Vagina (tissue), 2 donors: ENCODE data around the gene SZRD1. TPM values are rescaled to one million over a fixed set of nuclear protein-coding genes. Genes with fewer than 3 reads are reported as not detected.

Experiments
- DNase-seq, 2 donors: peaks; one replicate each; pipeline ENCODE4 v3.0.0-alpha.2; 2017; ENCODE audit errors: extremely low spot score in 2 of 2
- H3K27ac ChIP-seq: fragments of 200-600 bp; sonication (generic); one replicate; pipeline ENCODE4 v1.5.1; 2019
- H3K27me3 ChIP-seq: fragments of 200-600 bp; sonication (generic); one replicate; pipeline ENCODE4 v1.5.1; 2019
- H3K36me3 ChIP-seq, 2 donors: fragments of 200-600 bp; sonication (generic); one replicate each; pipeline ENCODE4 v1.5.1; 2017 to 2019
- H3K4me1 ChIP-seq: fragments of 200-600 bp; sonication (generic); one replicate; pipeline ENCODE4 v1.5.1; 2019
- H3K4me3 ChIP-seq, 2 donors: fragments of 200-600 bp; sonication (generic); 1 replicate in 1 of 2; 2 replicates in 1 of 2; pipeline ENCODE4 v1.5.1; 2016 to 2019
- H3K9me3 ChIP-seq: fragments of 200-600 bp; sonication (generic); one replicate; pipeline ENCODE4 v1.5.1; 2019
- POLR2A ChIP-seq, 2 donors: fragments of 450-650 bp; IDR thresholded peaks; one replicate each; pipeline ENCODE4 v1.6.1; 2017; ENCODE audit warnings: antibody characterized with exemption in 2 of 2, mild to moderate bottlenecking in 2 of 2, moderate library complexity in 2 of 2
- POLR2AphosphoS5 ChIP-seq, 2 donors: sonication (generic); formaldehyde crosslinking; IDR thresholded peaks; one replicate each; pipeline ENCODE4 v1.9.0; 2017; ENCODE audit warnings: antibody characterized with exemption in 2 of 2, mild to moderate bottlenecking in 2 of 2, low read depth in 1 of 2; ENCODE audit not compliant: insufficient read depth in 1 of 2
- intact Hi-C: fragments of 100-400 bp; cut with DNase I; formaldehyde crosslinking; loops from one replicate; pipeline ENCODE4 v1.15.1; 2023
- total RNA-seq: library from RNA; depleted of rRNA; stranded (reverse); fragments of >200 nt; gene quantifications from one replicate; pipeline ENCODE4 v1.2.3, GENCODE V29; 2016
- TF ChIP-seq, protein P1 (sequence below), 3 experiments: fragments of 450-650 bp in 2 of 3; fragments of 200-600 bp in 1 of 3; sonication (generic) in 1 of 3; IDR thresholded peaks; one replicate each; pipeline ENCODE4 v1.5.1; 2017 to 2019; ENCODE audit warnings: antibody characterized with exemption in 3 of 3, mild to moderate bottlenecking in 2 of 3, moderate library complexity in 2 of 3

SZRD1 gene
- total RNA-seq, 1 donor from 2014 or later: 52.3 TPM

DNA sequence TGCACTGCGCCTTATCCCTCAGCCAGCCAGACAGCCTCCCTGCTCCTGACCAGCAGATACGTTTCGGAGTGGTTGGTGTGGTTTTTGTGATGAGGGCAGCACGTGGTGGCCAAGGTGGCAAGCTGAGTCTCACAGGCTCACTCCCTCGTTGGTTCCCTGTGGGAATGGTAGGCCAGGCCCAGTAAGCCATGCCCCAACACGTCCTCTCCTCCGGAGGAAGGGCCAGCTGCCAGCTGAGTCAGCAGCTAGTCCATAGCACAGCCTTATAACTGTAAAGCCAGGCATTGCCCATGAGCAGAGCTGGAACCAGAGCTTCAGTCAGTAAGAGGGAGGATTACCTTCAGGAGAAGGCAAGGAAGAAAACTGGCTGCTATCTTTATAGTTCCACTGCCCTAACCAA, 29.5 kb downstream of the SZRD1 start:
- Histone ChIP-seq H3K4me1 (peaks cover 38% of the 10 kb centered on the region), H3K9me3 (no peaks in the 10 kb centered on the region), H3K27me3 (no peaks in the 10 kb centered on the region), H3K27ac (no peak overlapping the region), H3K36me3 (peaks cover 0 to 45% of the 10 kb centered on the region in 2 donors), H3K4me3 (no peak overlapping the region)
- TF ChIP-seq, protein P1, sequence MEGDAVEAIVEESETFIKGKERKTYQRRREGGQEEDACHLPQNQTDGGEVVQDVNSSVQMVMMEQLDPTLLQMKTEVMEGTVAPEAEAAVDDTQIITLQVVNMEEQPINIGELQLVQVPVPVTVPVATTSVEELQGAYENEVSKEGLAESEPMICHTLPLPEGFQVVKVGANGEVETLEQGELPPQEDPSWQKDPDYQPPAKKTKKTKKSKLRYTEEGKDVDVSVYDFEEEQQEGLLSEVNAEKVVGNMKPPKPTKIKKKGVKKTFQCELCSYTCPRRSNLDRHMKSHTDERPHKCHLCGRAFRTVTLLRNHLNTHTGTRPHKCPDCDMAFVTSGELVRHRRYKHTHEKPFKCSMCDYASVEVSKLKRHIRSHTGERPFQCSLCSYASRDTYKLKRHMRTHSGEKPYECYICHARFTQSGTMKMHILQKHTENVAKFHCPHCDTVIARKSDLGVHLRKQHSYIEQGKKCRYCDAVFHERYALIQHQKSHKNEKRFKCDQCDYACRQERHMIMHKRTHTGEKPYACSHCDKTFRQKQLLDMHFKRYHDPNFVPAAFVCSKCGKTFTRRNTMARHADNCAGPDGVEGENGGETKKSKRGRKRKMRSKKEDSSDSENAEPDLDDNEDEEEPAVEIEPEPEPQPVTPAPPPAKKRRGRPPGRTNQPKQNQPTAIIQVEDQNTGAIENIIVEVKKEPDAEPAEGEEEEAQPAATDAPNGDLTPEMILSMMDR (IDR thresholded peaks at IDR 0.05): no peak
- no peak for TF ChIP-seq POLR2A (IDR thresholded peaks at IDR 0.05)
- TF ChIP-seq POLR2AphosphoS5 (IDR thresholded peaks at IDR 0.05; ENCODE audit: insufficient read depth in 1 of 2, low read depth in 1 of 2): no peak
- intact Hi-C loops: no loop called here
- DNase-seq: no peak

- Histone ChIP-seq H3K4me3 (no peak overlapping the region), H3K9me3 (no peaks in the 10 kb centered on the region), H3K4me1 (peaks cover 33% of the 10 kb centered on the region), H3K27ac (no peak overlapping the region), H3K36me3 (peaks cover 0 to 45% of the 10 kb centered on the region in 2 donors), H3K27me3 (no peaks in the 10 kb centered on the region)
- intact Hi-C loops: no loop called here
- no peak for DNase-seq
- TF ChIP-seq POLR2AphosphoS5 (IDR thresholded peaks at IDR 0.05; ENCODE audit: insufficient read depth in 1 of 2, low read depth in 1 of 2): no peak
Measured at GRCh38 chr1:16397120-16397519, 30.1 kb downstream of the SZRD1 start.

- H3K36me3 ChIP-seq: peaks cover 0 to 42% of the 10 kb centered on the region in 2 donors
- no peak for TF ChIP-seq POLR2AphosphoS5 (IDR thresholded peaks at IDR 0.05; ENCODE audit: insufficient read depth in 1 of 2, low read depth in 1 of 2)
- no peak for TF ChIP-seq POLR2A (IDR thresholded peaks at IDR 0.05)
- TF ChIP-seq, protein P1 (IDR thresholded peaks at IDR 0.05): no peak
- H3K27ac ChIP-seq: no peak overlapping the region
- intact Hi-C loops: no loop called here
- peaks cover 19% of the 10 kb centered on the region for H3K4me1 ChIP-seq
- no peaks in the 10 kb centered on the region for H3K27me3 ChIP-seq
- no peaks in the 10 kb centered on the region for H3K9me3 ChIP-seq
- no peak overlapping the region for H3K4me3 ChIP-seq
- no peak for DNase-seq
Measured at GRCh38 chr1:16398371-16398953, 31.4 kb downstream of the SZRD1 start.

DNA sequence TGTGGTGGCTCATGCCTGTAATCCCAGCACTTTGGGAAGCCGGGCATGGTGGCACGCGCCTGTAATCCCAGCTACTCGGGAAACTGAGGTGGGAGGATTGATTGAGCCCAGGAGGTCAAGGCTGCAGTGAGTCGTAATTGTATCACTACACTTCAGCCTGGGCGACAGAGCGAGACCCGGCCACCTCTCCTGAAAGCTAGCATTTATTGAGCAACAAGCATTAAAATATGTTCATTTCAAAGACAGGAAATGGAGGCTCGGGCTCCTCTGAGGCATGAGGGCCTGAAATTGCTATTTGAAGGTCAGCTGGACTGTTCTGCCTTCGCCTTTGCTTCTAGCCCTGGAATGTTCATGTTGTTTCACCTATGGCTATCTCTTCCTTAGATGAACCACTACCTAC, 35.7 kb downstream of the SZRD1 start:
- DNase-seq: no peak

DNA sequence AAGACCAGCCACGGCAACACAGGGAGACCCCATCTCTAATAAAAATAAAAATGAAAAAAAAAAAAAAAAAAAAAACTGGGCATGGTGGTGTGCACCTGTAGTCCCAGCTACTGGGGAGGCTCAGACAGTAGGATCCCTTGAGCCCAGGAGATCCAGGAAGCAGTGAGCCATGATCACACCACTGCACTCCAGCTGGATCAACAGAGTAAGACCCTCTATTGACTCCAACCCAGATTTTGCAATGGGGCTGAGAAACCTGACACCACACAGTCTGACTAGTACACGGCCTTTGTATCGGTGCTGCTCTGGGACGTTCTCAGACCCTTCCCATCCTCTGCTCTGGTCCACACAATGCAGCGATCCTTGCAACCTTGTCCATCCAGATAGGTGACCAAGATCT, 38.4 kb downstream of the SZRD1 start:
- no peaks in the 10 kb centered on the region for H3K4me1 ChIP-seq
- TF ChIP-seq POLR2AphosphoS5 (IDR thresholded peaks at IDR 0.05; ENCODE audit: insufficient read depth in 1 of 2, low read depth in 1 of 2): no peak
- TF ChIP-seq POLR2A (IDR thresholded peaks at IDR 0.05): no peak
- TF ChIP-seq, protein P1 (IDR thresholded peaks at IDR 0.05): no peak
- no peak overlapping the region for H3K4me3 ChIP-seq
- no peaks in the 10 kb centered on the region for H3K36me3 ChIP-seq
- no peaks in the 10 kb centered on the region for H3K27me3 ChIP-seq
- intact Hi-C loops: no loop called here
- no peak overlapping the region for H3K27ac ChIP-seq
- no peak for DNase-seq
- H3K9me3 ChIP-seq: no peaks in the 10 kb centered on the region

More for the DNA sequence above, 35.7 kb downstream of the SZRD1 start:
- no peaks in the 10 kb centered on the region for H3K4me1 ChIP-seq
- H3K9me3 ChIP-seq: no peaks in the 10 kb centered on the region
- no peak overlapping the region for H3K27ac ChIP-seq
- H3K4me3 ChIP-seq: no peak overlapping the region
- H3K27me3 ChIP-seq: no peaks in the 10 kb centered on the region
- intact Hi-C loops: no loop called here
- no peak for TF ChIP-seq POLR2AphosphoS5 (IDR thresholded peaks at IDR 0.05; ENCODE audit: insufficient read depth in 1 of 2, low read depth in 1 of 2)
- TF ChIP-seq, protein P1 (IDR thresholded peaks at IDR 0.05): no peak
- TF ChIP-seq POLR2A (IDR thresholded peaks at IDR 0.05): no peak
- H3K36me3 ChIP-seq: peaks cover 0 to 9% of the 10 kb centered on the region in 2 donors
